GM10266 (cell line): ENCODE measurements around the gene SLC25A13.
"Not testable (repeated sequence)": the region's sequence is repeated elsewhere in the genome, so short reads cannot be mapped to it uniquely, and the experiment has no call there.

Source experiments
- DNase-seq: peaks from one replicate; pipeline ENCODE4 v3.0.0; 2012; ENCODE audit errors: extremely low spot score
- TF ChIP-seq, protein P1 (sequence below): IDR thresholded peaks from 2 replicates; pipeline ENCODE4 v1.5.1; 2012; ENCODE audit warnings: mild to moderate bottlenecking, low read depth; ENCODE audit not compliant: control insufficient read depth, insufficient read depth; ENCODE audit errors: missing control alignments

The SLC25A13 gene

DNA sequence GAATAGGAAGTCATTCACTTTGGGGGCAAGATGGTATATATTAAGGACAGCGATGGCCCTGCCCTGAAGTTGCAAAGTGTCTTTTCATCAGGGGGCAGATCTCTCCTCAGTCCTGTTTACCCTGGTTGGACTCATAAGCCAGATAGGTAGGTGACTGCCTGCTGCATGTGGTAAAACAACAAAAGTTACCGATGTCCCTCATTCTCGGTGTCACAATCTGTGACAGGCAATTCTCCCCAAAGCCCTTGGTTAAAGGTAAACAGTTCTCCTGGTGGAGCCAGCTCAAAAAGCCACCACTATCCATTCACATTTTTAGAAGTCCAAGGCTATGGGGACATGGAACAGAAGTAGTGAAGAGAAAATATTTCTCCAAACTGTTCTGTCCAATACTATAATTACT is 9.9 kb upstream of the SLC25A13 start:
- no peak for DNase-seq
- TF ChIP-seq, protein P1, sequence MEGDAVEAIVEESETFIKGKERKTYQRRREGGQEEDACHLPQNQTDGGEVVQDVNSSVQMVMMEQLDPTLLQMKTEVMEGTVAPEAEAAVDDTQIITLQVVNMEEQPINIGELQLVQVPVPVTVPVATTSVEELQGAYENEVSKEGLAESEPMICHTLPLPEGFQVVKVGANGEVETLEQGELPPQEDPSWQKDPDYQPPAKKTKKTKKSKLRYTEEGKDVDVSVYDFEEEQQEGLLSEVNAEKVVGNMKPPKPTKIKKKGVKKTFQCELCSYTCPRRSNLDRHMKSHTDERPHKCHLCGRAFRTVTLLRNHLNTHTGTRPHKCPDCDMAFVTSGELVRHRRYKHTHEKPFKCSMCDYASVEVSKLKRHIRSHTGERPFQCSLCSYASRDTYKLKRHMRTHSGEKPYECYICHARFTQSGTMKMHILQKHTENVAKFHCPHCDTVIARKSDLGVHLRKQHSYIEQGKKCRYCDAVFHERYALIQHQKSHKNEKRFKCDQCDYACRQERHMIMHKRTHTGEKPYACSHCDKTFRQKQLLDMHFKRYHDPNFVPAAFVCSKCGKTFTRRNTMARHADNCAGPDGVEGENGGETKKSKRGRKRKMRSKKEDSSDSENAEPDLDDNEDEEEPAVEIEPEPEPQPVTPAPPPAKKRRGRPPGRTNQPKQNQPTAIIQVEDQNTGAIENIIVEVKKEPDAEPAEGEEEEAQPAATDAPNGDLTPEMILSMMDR: no peak

DNA sequence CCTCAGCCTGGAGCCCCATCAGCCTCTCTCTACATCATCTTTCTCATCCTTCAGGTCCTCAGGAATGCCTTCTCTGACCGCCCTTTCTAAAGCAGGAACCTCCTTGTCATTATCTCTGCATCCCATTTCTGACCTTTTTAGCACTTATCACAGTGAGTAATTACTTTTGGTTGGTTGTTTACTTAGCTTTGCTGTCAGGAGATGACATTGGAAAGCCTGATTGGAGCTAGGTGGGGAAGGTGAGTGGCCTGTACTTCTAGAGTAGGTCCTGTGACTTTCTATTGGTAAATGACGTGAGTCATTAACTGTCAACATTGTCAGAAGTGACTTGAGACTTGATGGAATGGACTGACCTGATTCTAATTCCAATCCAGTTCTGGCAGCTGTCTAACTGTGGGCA is 9.3 kb upstream of the SLC25A13 start:
- no peak for DNase-seq
- TF ChIP-seq, protein P1: no peak

GRCh38 chr7:96330193-96330592 is 8.3 kb upstream of the SLC25A13 start:
- no peak for DNase-seq
- TF ChIP-seq, protein P1: no peak

DNA sequence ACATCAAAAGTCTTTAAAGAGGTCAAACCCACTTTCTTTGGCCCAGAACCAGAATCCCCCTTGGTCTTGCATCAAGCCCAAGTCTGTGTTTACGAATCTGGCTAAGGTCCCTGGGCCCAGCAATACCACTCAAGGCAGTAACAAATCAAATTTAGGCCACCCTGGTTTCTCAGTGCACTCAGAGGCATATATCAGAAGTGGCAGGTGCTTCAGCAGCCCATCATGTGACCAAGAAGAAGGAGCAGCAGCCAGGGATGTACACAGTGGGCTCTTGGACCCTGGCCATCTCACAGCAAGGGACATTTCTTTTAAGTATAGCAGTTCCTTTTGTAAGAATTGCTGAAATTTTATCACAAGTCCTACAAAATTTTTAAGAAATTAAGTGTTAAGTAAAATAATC is 7.3 kb upstream of the SLC25A13 start:
- TF ChIP-seq, protein P1: no peak
- DNase-seq: no peak

- TF ChIP-seq, protein P1: no peak
- no peak for DNase-seq
Measured at GRCh38 chr7:96328016-96328415, 6.1 kb upstream of the SLC25A13 start.

DNA sequence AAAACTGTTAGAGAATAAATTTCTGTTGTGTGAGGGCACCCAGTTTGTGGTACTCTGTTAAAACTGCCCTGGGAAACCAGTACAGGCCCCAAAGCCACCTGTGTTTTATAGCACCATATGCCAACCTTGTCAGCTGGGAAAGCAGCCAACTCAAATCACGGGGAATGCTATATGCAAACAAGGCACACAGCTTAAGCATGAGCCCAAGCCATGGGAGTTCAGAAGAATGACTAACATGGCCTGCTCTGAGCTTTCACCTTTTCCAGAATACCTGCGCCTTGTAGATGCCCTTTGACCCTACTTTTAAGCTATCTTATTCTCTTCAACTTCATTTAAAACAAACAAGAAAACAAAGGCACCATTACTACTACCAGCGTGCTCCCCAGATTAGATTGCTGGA is 5.5 kb upstream of the SLC25A13 start:
- no peak for DNase-seq
- TF ChIP-seq, protein P1: no peak

GRCh38 chr7:96326752-96327151 is 4.9 kb upstream of the SLC25A13 start:
- not testable (repeated sequence) for DNase-seq

GRCh38 chr7:96322847-96323461 is 1.1 kb upstream of the SLC25A13 start:
- TF ChIP-seq, protein P1: no peak

More at GRCh38 chr7:96322847-96323461, 1.1 kb upstream of the SLC25A13 start:
- DNase-seq: no peak
